Prostate gland (tissue), 2 donors: ENCODE data around the gene SYNPR.

Source experiments
- POLR2AphosphoS5 ChIP-seq: sonication (generic); formaldehyde crosslinking; IDR thresholded peaks from one replicate; pipeline ENCODE4 v1.6.1; 2017; ENCODE audit warnings: antibody characterized with exemption
- TF ChIP-seq, protein P1 (sequence below), 4 experiments: fragments of 200-600 bp in 2 of 4; fragments of 450-650 bp in 2 of 4; sonication (generic) in 2 of 4; IDR thresholded peaks; 1 replicate in 3 of 4; 2 replicates in 1 of 4; pipeline ENCODE4 v1.5.1; 2016 to 2019; ENCODE audit warnings: antibody characterized with exemption in 4 of 4, mild to moderate bottlenecking in 2 of 4, moderate library complexity in 2 of 4

DNA sequence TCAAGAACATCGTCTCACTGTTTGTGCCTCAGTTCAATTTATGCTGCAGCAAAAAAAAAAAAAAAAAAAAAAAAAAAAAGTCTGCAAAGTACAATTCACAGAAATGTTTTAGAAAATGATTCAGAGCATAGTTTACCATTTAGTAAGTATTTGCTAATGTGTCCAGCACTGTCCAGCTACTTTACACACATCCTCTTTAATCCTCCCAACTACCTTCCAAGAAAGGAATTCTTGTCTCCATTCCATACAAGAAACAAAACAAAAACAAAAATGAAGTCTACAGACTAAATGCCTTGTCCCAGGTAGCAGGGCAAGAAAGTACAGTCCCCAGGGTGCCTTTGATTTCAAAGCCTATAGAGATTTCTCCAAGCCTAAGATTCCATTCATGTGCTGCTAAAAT, 335.5 kb downstream of the SYNPR start:
- no peak for TF ChIP-seq POLR2AphosphoS5
- TF ChIP-seq, protein P1, sequence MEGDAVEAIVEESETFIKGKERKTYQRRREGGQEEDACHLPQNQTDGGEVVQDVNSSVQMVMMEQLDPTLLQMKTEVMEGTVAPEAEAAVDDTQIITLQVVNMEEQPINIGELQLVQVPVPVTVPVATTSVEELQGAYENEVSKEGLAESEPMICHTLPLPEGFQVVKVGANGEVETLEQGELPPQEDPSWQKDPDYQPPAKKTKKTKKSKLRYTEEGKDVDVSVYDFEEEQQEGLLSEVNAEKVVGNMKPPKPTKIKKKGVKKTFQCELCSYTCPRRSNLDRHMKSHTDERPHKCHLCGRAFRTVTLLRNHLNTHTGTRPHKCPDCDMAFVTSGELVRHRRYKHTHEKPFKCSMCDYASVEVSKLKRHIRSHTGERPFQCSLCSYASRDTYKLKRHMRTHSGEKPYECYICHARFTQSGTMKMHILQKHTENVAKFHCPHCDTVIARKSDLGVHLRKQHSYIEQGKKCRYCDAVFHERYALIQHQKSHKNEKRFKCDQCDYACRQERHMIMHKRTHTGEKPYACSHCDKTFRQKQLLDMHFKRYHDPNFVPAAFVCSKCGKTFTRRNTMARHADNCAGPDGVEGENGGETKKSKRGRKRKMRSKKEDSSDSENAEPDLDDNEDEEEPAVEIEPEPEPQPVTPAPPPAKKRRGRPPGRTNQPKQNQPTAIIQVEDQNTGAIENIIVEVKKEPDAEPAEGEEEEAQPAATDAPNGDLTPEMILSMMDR (IDR thresholded peaks at IDR 0.05) = no peak
